ENCODE data around the gene ACYP2.

ACYP2 gene

DNA sequence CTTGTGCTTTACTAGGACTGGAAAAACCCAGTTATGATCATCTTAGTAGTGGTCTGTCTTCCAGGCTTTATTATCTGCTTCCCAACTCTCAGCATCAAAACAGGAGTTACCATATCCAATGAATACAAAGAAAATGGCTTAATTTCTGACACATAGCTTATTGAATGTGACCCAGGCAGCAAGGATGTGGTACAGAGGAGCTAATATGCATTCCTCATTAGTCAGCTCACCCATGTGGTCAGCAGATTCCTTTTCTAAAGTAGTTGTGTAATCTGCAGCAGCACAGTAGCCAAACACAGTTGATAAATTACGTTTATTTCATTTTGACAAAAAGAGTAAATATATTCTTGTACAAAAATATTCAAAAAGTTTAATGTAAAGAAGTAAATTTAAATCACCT lies 97.0 kb downstream of the ACYP2 start:
- no peak for DNase-seq

DNA sequence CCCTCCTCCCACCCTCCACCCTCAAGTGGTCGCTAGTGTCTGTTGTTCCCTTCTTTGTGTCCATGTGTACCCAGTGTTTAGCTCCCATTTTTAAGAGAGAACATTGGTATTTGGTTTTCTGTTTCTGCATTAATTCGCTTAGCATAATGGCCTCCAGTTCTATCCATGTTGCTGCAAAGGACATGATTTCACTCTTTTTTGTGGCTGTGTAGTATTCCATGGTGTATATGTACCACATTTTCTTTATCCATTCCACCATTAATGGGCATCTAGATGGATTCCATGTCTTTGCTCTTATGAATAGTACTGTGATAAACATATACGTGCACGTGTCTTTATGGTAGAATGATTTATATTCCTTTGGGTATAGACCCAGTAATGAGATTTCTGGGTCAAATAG lies 97.7 kb downstream of the ACYP2 start:
- DNase-seq: no peak

DNA sequence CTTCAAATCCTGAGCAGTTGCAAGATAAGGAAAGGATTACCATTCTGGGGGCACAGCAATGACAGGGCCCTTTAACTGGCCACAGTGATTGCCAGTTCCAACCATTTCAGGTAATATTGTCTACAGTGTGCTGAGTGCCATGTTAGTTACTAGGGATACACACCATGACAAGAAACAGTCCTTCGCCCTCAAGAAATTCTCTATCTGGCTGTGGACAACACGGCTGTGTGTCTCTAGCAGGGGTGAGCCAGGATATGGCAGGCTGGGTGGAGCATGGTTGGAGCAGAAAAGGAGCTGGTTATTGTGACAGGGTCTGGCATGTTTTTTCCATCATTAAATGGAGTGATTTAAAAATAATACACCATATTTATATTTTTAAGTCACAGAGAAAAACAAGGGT lies 109.6 kb downstream of the ACYP2 start:
- DNase-seq: no peak

DNA sequence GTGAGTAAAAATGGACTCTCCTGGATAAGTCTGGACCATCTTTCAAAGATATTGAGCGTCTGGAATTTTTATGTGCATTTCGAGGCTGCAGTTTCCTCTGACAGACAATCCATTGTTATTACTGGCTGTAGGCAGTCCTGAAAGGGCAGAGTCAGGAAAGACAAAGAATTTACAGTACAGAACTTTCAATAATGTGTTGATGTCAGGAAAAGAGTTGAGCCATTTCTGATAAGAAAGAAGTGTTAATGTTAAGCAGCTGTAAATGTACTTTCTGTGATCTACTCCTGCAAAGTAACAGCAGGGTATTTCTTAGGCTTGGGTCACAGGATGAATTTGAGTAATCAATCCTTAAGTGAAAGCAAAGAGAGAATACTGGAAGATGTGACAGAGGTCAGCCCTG lies 110.8 kb downstream of the ACYP2 start:
- peak in 3 of 58 donors; percentile 4 to 65 (median 16) for DNase-seq

DNA sequence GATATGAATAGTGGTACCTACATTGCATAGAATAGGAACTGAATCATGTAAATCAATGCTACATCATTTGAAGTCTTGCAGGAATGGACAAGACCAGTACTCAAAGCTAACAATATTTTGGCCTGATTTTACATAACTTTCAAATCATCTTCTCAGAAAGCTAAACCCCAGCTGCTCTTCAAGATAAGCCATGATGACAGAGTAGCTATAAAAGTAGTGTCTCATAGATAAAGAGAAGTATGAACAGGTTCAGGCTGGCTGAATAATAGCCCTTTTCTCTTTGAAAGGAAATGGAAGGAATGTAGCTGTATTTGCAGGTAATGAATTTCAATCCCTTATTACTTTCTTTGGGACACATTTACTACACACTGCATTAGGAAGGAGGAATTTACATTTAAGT lies 112.4 kb downstream of the ACYP2 start:
- no peak for DNase-seq

DNA sequence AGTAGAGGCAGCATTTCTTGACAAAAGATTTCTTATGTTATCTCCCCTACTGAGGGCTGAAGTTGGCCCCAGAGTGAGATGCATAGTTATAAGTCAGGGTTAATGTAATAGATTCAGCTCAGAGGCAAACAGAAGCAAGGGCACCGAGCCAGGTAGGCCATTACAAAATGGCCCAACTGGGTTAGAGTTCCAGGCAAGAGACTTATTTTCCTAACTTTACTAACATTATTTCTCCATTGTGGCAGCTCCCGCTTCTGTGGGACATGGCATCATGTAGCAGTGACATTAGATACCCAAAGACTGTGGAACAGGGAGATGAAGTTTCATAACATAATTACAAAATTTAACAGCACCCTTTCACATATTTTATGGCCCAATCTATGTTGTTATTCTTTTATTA lies 113.5 kb downstream of the ACYP2 start:
- DNase-seq: peak in 2 of 58 donors; percentile 0 to 16

DNA sequence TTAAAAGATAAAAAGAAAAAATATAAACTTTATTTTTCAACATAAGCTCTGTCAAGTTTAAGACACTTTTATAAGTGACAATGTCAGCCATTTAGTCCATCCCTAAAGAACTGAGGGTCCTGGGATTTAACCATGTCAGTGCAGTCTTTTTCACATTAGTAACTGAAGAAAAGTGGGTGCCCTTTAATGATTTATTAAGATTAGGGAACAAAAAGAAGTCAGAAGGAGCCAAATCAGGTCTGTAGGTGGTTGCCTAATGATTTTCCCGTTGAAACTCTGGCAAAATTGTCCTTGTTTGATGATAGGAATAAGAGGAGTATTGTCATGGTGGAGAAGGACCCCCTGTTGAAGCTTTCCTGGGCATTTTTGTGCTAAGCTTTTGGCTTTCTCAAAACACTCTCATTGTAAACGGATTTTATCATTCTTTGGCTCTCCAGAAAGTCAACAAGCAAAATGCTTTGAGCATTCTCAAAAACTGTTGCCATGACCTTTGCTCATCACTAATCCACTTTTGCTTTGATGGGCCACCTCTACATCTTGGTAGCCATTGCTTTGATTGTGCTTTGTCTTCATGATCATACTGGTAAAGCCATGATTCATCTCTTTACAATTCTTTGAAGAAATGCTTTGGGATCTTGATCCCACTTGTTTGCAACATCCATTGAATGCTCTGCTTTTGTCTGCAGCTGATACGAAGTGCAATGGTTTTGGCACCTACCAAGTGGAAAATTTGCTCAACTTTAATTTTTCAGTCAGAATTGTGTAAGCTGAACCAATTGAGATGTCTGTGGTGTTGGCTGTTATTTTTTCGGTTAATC lies 118.6 kb downstream of the ACYP2 start:
- DNase-seq: no peak

DNA sequence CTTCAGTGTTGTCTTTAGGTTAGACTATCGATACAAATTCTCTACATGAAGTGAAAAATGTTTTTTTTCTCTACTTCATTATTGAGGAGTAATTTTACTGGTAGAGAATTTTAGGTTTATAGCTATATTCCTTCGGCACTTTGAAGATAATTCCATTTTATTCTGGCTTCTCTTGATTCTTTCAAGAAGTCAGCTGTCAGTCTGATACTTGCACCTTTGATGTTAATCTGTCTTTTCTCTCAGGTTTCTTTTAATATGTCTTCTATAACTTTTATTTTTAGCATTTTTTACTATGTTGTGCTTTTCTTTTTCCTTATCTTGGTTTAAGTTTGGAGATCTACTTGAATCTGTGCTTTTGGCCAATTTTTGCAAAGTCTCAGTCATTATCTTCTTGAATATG lies 122.0 kb downstream of the ACYP2 start:
- DNase-seq: no peak

DNA sequence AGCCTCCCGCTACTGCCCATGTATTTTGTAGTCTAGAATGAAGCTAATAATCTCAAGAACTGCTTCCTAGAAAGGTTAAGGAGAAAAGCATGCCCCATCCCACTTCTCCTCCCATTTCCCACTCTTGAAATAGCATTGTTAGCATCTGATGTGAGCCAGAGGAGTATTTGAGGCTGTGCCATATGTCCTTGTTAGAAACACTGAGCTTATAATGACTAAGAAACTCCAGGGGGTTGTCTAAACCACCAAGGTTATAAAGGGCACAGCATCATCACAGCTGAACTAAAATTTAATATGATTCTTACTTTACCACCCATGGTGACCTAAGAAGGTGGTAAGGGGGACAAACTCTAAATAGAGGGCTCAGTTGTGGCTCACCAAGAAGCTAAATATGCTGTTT lies 124.0 kb downstream of the ACYP2 start:
- no peak for DNase-seq

DNA sequence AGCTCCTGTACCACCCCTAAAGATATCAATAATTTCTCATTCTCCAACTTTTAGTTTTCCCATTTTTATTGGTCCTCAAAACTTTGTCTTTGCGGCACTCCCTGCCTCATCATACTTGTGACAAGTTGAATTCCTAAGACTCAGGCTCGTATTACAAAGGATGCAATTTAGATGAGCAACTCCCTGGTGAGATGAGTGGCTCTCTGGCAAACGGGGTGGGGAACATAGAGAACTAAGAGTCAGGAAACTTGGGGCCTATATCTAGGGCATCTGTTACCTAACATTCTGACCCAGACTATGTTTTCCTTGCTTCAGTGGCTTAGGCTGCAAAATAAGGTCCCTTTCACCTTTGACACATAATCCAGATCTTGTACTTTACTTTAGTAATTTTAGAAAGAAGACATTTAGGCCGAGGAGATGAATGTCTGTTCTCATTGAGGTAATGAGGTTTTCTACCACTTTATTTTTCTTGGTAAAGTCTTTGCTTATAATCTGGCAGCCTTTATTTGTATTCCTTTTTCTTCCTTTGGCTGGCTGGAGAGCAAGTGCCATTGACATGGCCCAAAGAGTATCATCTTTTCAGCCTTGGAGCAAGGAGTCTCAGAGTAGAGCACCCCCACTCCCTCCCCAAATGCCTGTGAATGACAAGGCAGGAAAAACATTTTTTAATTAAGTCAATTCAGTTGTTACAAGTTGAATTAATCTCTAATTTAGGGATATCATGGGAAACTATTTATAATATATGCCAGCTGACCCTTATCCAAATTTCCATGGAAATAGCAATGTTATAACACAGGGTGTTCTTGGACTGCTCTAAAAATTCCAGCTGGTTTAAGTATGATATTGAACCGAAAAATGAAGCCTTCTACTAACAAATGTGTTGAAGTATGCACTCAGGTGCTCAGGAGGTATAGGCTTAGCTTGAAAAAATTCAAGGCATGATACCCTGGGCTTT lies 125.4 kb downstream of the ACYP2 start:
- DNase-seq: no peak

DNA sequence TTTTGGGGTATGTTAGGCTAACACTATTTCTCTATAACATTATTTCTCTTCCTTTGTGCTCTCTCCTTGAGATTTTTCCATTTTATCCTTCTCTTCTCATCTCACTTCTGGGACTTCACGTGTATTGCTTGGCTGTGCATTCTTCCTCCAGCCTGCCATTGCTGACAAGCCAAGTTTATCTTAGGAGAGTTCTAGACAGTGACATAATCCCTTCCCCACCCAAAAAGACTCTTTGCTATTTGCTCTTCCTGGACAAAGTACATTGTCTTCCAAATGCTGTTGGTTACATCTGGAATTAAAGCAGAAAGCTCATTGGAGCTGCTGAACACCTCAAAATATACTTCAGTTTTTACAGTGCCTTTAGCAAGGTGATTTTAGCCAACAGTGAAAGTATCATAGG lies 131.7 kb downstream of the ACYP2 start:
- DNase-seq: no peak

DNA sequence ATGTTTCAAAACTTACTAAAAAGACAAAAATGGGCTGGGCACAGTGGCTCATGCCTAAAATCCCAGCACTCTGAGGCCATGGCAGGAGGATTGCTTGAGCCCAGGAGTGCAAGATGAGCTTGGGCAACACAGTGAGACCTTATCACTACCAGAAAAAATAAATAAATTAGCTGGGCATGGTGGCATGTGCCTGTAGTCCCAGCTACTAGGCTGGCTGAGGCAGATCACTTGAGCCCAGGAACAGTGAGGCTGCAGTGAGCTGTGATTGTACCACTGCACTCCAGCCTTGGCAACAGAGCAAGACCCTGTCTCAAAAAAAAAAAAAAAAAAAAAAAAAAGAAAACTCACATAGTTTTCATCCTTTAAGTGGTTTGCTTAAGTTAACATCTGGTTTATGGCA lies 134.2 kb downstream of the ACYP2 start:
- no peak for DNase-seq

DNA sequence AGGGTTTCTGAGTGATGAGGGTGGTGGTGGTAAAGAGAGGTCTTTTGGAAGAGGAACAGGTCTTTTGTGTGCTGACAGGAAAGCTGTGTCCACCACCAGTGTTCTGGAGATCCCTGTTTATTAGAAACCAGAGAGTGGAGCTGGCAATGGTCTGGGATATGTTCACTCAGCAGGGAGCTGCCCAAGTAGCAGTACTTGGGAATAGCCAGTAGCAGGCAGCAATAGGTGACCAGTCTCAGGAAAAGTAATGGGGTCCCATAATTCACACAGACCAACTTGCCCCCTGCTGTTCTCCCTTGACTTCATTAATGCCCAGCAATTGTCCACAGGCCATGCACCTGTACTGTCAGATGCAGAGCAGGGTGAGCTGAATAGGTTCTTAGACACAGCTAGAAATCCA lies 138.8 kb downstream of the ACYP2 start:
- DNase-seq: no peak

DNA sequence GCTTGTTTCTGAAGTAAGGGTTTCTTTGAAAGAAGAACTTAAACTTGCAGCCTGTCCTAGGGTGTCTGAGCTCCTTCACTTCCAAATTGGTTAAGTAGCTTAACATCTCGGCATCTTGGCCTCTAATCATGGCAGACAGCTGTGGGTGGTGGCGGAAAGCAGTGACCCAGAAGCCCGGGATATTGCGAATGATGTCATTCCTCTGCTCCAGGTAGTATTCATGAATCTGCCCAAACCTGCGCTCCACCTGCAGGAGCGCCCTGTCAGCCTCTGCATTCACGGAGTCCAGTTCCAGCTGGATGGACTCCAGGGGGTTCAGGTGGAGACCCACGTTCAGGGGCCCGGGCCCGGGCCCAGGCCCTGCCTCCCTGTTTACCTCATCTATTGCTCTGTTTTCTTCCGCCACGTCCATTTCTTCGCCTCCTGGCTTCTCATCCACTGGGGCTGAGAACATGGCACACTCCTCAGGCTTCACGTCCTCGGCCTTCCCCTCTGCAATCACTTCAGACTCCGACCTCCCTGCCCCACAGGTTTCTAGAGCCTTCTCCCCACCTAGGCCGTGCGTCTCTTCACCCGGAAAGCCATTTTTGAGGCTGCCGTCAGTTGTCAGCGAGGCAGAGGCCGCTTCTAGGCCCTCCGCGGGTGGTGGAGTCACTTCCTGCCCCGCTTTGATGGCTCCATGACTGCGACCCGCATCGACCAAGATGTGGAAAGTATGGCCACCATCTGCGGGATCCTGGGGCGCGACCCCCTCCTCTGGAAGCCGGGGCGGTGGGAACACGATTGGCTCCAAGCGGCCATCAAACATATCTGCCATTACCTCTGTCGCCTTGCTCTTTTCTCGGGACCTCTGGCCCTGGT lies 140.0 kb downstream of the ACYP2 start:
- DNase-seq: no peak

DNA sequence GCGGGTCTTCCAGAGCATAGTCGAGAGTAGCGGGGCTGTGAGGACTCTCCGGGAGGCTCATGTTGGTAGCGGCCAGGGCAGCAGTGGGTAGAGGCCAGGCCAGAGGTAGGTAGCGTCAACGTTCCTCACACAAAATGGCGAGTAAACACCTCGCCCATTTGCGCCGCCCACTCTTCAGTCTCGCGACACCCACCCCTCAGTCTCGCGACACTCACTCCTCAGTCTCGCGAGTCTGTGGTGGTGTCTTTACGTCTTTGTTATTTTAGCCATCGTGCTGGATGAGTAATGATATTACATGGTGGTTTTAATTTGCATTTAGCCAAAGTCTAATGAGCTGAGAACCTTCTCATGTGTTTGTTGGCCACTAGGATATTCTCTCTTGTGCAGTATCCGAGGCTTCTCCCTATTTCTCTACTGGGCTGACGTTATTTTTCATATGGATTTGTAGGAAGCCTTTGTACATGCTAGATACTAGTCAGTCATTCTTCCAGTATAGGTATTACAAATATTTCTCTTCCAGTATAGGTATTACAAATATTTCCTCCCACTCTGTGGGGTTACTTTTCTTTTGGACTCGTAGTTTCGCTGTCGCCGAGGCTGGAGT lies 140.8 kb downstream of the ACYP2 start, which contains the start of gene TSPYL6:
TSPYL6 (minus strand) TSS at position 139 of the 604 bp plus-strand sequence; CDS start at position 61, 78 bp downstream.
- no peak for DNase-seq

DNA sequence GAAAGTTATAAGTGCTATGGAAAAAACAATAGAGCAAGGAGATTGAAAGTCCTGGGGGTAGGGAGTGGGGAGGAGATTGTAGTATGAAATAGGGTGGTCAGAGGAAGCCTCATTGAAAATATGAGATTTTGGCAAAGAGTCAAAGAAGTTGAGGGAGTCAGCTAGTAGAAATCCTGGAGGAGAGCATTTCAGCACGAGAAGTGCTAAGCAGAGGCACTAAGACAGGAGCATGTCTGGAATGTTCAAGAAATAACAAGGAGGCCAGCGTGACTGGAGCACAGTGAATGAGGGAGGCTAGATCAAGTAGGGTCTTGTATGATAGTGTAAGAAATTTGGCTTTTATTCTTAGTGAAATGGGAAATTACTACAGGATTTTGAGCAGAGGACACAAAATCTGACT lies 142.8 kb downstream of the ACYP2 start:
- DNase-seq: no peak

DNA sequence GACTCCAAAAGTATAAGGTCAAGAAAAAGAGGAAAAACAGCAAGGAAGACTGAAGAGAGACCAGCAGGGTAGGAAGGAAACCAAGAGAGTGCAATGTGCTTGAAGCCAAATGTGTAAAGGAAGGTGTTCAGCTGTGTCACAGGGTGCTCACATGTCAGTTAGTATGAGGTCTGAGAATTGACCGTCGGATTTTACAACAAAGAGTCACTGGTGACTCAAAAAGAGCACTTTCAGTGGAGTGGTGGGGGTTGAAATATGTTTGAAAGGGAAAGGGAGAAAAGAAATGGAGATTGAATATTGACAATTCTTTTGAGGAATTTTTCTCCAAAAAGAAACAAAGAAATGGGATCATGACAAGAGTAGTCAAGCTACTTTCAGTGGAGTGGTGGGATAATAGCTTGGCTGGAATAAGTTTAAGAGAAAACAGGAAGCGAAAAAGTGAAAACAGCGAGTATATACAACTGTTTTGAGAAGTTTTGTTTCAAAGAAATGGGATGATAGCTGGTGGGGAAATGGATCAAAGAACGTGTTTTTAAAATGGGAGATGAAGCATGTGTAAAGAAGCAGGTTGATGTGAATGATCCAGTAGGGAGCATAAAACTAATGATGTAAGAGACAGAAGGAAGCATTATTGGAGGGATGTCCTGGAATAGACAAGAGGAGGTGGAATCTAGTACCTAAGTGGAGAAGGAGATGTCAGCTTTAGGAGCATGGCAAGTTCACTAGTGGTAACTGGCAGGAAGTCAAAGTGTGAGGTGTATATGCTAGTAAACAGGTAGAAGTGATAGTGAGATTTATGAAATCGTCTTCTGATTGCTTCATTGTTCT lies 144.2 kb downstream of the ACYP2 start:
- DNase-seq: no peak

DNA sequence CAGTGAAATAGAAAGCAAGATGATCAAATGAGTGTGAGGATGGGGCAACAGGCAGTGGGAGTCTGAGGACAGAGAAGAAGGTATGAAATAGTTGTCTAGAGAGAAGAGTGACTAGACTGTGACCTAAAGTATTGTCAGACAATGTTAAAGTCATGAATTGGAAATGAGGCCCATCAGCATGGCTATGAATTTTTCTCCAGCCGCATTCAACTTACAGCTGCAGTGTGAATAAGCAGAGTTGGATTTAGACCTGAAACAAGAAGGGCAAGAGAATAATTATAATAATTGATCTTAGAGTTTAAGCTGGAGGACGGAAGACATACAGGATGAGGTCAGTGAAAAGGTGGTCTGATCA lies 144.8 kb downstream of the ACYP2 start:
- no peak for DNase-seq

DNA sequence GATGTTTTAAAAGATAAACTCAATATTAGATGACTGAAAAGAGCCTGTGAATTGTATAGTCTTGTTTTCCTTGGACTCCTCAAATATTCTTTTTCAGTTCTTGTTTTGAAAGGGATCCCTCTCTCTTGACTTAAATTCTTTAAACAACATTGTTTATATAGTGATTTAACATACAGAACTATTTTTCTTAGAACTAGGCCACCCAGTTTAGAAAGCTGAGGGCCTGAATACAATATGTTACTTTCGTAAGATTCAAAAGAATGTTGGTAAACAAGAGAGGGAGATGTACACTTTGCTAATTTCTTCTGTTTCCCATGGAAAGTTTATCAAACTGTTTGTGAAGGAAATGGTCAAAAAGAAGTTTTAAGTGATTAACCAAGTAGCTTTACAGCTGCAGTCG lies 146.1 kb downstream of the ACYP2 start:
- DNase-seq: no peak
